A673 (cell line): ENCODE results near the gene PRR5L.

Experiments used
- EZH2 ChIP-seq: fragments of 200-600 bp; sonication (generic); IDR thresholded peaks from 2 replicates; pipeline ENCODE4 v1.6.1; 2017; ENCODE audit warnings: borderline replicate concordance, low read depth, mild to moderate bottlenecking, mixed read lengths, antibody characterized with exemption, low read length; ENCODE audit not compliant: poor library complexity, severe bottlenecking
- TF ChIP-seq, protein P1 (sequence below): fragments of 300-800, 200-600 bp; sonication (generic); conservative IDR thresholded peaks from 2 replicates; pipeline ENCODE4 v1.5.1; 2017; ENCODE audit warnings: low read depth, mild to moderate bottlenecking, antibody characterized with exemption, low read length, moderate library complexity, mixed read lengths

- TF ChIP-seq, protein P1, sequence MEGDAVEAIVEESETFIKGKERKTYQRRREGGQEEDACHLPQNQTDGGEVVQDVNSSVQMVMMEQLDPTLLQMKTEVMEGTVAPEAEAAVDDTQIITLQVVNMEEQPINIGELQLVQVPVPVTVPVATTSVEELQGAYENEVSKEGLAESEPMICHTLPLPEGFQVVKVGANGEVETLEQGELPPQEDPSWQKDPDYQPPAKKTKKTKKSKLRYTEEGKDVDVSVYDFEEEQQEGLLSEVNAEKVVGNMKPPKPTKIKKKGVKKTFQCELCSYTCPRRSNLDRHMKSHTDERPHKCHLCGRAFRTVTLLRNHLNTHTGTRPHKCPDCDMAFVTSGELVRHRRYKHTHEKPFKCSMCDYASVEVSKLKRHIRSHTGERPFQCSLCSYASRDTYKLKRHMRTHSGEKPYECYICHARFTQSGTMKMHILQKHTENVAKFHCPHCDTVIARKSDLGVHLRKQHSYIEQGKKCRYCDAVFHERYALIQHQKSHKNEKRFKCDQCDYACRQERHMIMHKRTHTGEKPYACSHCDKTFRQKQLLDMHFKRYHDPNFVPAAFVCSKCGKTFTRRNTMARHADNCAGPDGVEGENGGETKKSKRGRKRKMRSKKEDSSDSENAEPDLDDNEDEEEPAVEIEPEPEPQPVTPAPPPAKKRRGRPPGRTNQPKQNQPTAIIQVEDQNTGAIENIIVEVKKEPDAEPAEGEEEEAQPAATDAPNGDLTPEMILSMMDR, result peak; percentile 90
- TF ChIP-seq EZH2, result no peak
Measured at GRCh38 chr11:36292311-36292722, 3.8 kb upstream of the PRR5L start.
